H1 (cell line): ENCODE results near the gene ARCN1. TPM values are rescaled to one million over a fixed set of nuclear protein-coding genes. Genes with fewer than 3 reads are reported as not detected.

Source experiments
- POU5F1 ChIP-seq: IDR thresholded peaks from 2 replicates; pipeline ENCODE4 v1.6.1; 2011; ENCODE audit warnings: low read depth, mild to moderate bottlenecking, low read length, moderate library complexity
- RAD21 ChIP-seq, 2 experiments: IDR thresholded peaks in 1 of 2; conservative IDR thresholded peaks in 1 of 2; 2 replicates each; pipeline ENCODE4 v1.6.1; 2011; ENCODE audit warnings: low read depth in 2 of 2, low read length in 2 of 2, improper control_type of control experiment in 1 of 2, inconsistent platforms in 1 of 2, mild to moderate bottlenecking in 1 of 2, moderate library complexity in 1 of 2
- polyA plus RNA-seq, 7 experiments: library from polyadenylated mRNA; depleted of rRNA in 3 of 7; stranded (reverse) in 5 of 7; unstranded in 2 of 7; fragments of >200 nt in 5 of 7; fragments of 200-250 nt in 2 of 7; gene quantifications; 1 replicate in 5 of 7; 2 replicates in 1 of 7; 4 replicates in 1 of 7; pipeline versions ENCODE4 v1.2.1 to v1.2.3, GENCODE V29; 2011 to 2013; ENCODE audit warnings: missing spikeins in 2 of 7, mixed read lengths in 2 of 7
- total RNA-seq: library from RNA; stranded (reverse); fragmentation: NEBNext Ultra II Directional; extraction: Animal tissue kit (Norgen Biotek cat#: 25700); gene quantifications from 2 replicates; pipeline ENCODE4 v1.2.1, GENCODE V29; 2021

Gene ARCN1
- total and polyA plus RNA-seq, 2 of the 8 experiments (the other 6 are each of a cell fraction or from before 2014, with no cell fraction given) = 132 to 146 TPM

GRCh38 chr11:118643995-118644345 is 71.8 kb downstream of the ARCN1 start (continued):
- TF ChIP-seq RAD21 (IDR thresholded peaks at IDR 0.05 in 1 of 2, conservative IDR thresholded peaks at IDR 0.05 in 1 of 2; ENCODE audit: low read depth in 2 of 2, low read length in 2 of 2) (no peak), POU5F1 (no peak)
